Measurements from ENCODE around the gene WDR86. TPM values are rescaled to one million over a fixed set of nuclear protein-coding genes. Genes with fewer than 3 reads are reported as not detected.
A peak's percentile ranks its signal among the peaks of the same experiment; 100 is the strongest.

Gene WDR86
- polyA plus RNA-seq, 1 donor from 2014 or later = 46.2 TPM

DNA sequence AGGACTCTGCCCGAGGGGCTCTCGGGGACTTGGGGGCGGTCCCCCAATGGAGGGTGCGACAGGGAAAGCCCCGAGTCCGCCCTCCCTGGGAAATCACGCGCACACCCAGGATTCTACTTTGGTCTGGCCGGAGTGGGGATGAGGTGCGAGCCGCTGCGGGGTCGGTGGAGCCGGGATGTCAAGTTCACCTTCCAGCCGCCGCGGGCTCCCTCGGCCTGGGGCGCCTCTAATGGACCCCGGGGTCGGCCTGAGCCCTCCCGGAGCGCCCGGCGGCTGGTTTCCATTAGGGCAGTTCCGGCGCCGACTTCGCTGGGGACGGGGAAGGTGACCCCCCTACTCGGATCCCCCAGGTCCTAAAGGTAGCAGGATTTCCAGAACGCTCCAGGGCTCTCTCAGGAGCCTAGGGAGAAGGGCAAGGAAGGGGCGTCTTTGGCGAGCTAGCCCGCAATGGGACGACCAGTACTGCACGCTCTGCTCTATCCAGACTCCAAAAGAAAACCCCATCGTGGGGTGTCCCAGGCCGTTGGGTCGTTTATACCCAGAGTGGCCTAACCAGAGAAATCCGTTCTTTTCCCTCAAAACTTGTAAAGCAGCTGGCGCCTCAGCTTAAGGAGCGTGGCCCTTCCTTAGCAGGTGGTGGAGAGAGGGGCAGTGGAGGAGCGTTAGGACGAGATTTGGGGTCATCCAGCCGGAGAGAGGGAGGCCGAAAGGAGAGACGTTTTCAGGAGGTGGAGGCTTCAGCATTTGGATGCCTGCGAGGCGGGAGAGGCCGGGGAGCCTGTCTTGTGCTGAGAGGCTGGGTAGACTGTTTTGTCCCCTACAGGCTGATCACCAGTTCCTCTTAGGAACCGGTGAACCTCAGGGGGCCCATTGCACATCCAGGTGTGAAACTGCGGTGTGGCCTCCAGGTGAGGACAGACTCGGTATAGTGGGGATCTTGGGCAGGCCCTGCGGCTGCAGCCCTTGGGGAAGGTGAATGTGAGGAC is 860 bp upstream of the WDR86 start (continued):
- TF ChIP-seq SMC3 (conservative IDR thresholded peaks at IDR 0.05; ENCODE audit: poor library complexity) = peak; percentile 34
- TF ChIP-seq POLR2AphosphoS5 (IDR thresholded peaks at IDR 0.05) = peak; percentile 46

- no peaks in the 10 kb centered on the region for H3K9me3 ChIP-seq (ENCODE audit: low read length)
- H2AFZ ChIP-seq (ENCODE audit: low read depth, low read length) = peak overlapping the region; percentile 73
- H3K4me3 ChIP-seq (ENCODE audit: low read length) = peak overlapping the region; percentile 94
- H3K27ac ChIP-seq (ENCODE audit: low read length) = peak overlapping the region; percentile 60
- no peaks in the 10 kb centered on the region for H4K20me1 ChIP-seq (ENCODE audit: insufficient read depth)
- H3K27me3 ChIP-seq (ENCODE audit: insufficient read depth, low read depth, low read length) = peaks cover 6% of the 10 kb centered on the region
- H3K4me2 ChIP-seq (ENCODE audit: low read length) = peak overlapping the region; percentile 64
- no peaks in the 10 kb centered on the region for H3K79me2 ChIP-seq (replicated peaks; ENCODE audit: insufficient read depth, low read length)
- H3K36me3 ChIP-seq (ENCODE audit: insufficient read depth, low read length) = no peaks in the 10 kb centered on the region
- H3F3A ChIP-seq (ENCODE audit: insufficient read depth, low read length, poor library complexity, severe bottlenecking) = no peaks in the 10 kb centered on the region
- H3K9ac ChIP-seq (ENCODE audit: low read length) = peak overlapping the region; percentile 83
- no peaks in the 10 kb centered on the region for H3K9me2 ChIP-seq (ENCODE audit: insufficient read depth, low read length)
- TF ChIP-seq MXI1 (conservative IDR thresholded peaks at IDR 0.05; ENCODE audit: poor library complexity, severe bottlenecking) (peak; percentile 10), CTCF (IDR thresholded peaks at IDR 0.05; ENCODE audit: poor library complexity, severe bottlenecking) (peak; percentile 27), SMC3 (conservative IDR thresholded peaks at IDR 0.05; ENCODE audit: poor library complexity) (peak; percentile 30), POLR2AphosphoS5 (IDR thresholded peaks at IDR 0.05) (no peak)
Observed at GRCh38 chr7:151408839-151409666, 785 bp downstream of the WDR86 start.

DNA sequence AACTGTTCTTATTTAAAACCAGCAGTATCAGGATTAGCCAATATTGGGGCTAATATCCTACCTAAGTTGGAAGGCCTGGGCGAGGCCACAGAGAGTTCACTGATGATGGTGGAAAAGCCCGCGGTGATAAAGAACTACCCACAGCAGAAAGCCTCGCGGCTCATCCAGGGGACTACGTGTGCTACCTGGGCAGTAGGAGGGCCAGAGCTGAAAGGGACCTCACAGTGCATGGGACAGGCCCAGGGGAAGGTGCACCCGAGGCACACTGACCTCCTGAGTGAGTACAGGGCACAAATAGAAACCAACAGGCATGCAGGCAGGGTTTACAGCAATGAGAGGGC is 1.4 kb downstream of the WDR86 start:
- H3K27me3 ChIP-seq (ENCODE audit: insufficient read depth, low read depth, low read length) = peaks cover 6% of the 10 kb centered on the region
- H2AFZ ChIP-seq (ENCODE audit: low read depth, low read length) = no peak overlapping the region
- H3K9ac ChIP-seq (ENCODE audit: low read length) = peak overlapping the region; percentile 83
- no peaks in the 10 kb centered on the region for H3K79me2 ChIP-seq (replicated peaks; ENCODE audit: insufficient read depth, low read length)
- H3K36me3 ChIP-seq (ENCODE audit: insufficient read depth, low read length) = no peaks in the 10 kb centered on the region
- TF ChIP-seq CTCF (IDR thresholded peaks at IDR 0.05; ENCODE audit: poor library complexity, severe bottlenecking) (no peak), EP300 (conservative IDR thresholded peaks at IDR 0.05; ENCODE audit: poor library complexity, severe bottlenecking) (no peak), SMC3 (conservative IDR thresholded peaks at IDR 0.05; ENCODE audit: poor library complexity) (no peak), MXI1 (conservative IDR thresholded peaks at IDR 0.05; ENCODE audit: poor library complexity, severe bottlenecking) (no peak), TAF1 (IDR thresholded peaks at IDR 0.05; ENCODE audit: low read depth) (no peak), RAD21 (conservative IDR thresholded peaks at IDR 0.05) (no peak), POLR2AphosphoS5 (IDR thresholded peaks at IDR 0.05) (no peak), EZH2 (IDR thresholded peaks at IDR 0.05; ENCODE audit: borderline replicate concordance, insufficient read depth, low read length, poor library complexity, severe bottlenecking) (no peak)
- TF ChIP-seq, protein P1, sequence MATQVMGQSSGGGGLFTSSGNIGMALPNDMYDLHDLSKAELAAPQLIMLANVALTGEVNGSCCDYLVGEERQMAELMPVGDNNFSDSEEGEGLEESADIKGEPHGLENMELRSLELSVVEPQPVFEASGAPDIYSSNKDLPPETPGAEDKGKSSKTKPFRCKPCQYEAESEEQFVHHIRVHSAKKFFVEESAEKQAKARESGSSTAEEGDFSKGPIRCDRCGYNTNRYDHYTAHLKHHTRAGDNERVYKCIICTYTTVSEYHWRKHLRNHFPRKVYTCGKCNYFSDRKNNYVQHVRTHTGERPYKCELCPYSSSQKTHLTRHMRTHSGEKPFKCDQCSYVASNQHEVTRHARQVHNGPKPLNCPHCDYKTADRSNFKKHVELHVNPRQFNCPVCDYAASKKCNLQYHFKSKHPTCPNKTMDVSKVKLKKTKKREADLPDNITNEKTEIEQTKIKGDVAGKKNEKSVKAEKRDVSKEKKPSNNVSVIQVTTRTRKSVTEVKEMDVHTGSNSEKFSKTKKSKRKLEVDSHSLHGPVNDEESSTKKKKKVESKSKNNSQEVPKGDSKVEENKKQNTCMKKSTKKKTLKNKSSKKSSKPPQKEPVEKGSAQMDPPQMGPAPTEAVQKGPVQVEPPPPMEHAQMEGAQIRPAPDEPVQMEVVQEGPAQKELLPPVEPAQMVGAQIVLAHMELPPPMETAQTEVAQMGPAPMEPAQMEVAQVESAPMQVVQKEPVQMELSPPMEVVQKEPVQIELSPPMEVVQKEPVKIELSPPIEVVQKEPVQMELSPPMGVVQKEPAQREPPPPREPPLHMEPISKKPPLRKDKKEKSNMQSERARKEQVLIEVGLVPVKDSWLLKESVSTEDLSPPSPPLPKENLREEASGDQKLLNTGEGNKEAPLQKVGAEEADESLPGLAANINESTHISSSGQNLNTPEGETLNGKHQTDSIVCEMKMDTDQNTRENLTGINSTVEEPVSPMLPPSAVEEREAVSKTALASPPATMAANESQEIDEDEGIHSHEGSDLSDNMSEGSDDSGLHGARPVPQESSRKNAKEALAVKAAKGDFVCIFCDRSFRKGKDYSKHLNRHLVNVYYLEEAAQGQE (IDR thresholded peaks at IDR 0.05; ENCODE audit: borderline replicate concordance) = no peak
- H3K4me2 ChIP-seq (ENCODE audit: low read length) = peak overlapping the region; percentile 64
- H3K27ac ChIP-seq (ENCODE audit: low read length) = no peak overlapping the region
- H3K4me3 ChIP-seq (ENCODE audit: low read length) = peak overlapping the region; percentile 94
- no peaks in the 10 kb centered on the region for H3F3A ChIP-seq (ENCODE audit: insufficient read depth, low read length, poor library complexity, severe bottlenecking)
- H3K9me2 ChIP-seq (ENCODE audit: insufficient read depth, low read length) = no peaks in the 10 kb centered on the region
- no peaks in the 10 kb centered on the region for H3K9me3 ChIP-seq (ENCODE audit: low read length)
- no peaks in the 10 kb centered on the region for H4K20me1 ChIP-seq (ENCODE audit: insufficient read depth)

Measured in neural cell (in vitro differentiated cells).